ENCODE data around the gene ATP7B. TPM values are rescaled to one million over a fixed set of nuclear protein-coding genes. Genes with fewer than 3 reads are reported as not detected.

The ATP7B gene
- total RNA-seq, 1 experiment from 2014 or later: 11.6 TPM

- CTCF ChIA-PET: interaction anchor here (0.7 to 1.6 kb wide), 2 partner anchors 10 to 166 kb away, joined by 3 to 5 read pairs; no protein-coding TSS in a partner anchor
- H3K27ac Mint-ChIP-seq: no peak overlapping the region
- no peak for DNase-seq (ENCODE audit: low spot score)
- H3K9me3 Mint-ChIP-seq: no peaks in the 10 kb centered on the region
- H3K27me3 Mint-ChIP-seq (ENCODE audit: low read depth): no peaks in the 10 kb centered on the region
- H3K36me3 Mint-ChIP-seq: no peaks in the 10 kb centered on the region
- peaks cover 5% of the 10 kb centered on the region; the same call in 1 of the 2 replicates for H3K4me1 Mint-ChIP-seq
- TF ChIP-seq NFATC4 (CRISPR knock-in tag; IDR thresholded peaks at IDR 0.05) (no peak), AFF4 (CRISPR knock-in tag; IDR thresholded peaks at IDR 0.05; ENCODE audit: borderline replicate concordance) (no peak), RORB (CRISPR knock-in tag; IDR thresholded peaks at IDR 0.05) (no peak), NR2C2 (CRISPR knock-in tag; IDR thresholded peaks at IDR 0.05) (no peak), OVOL2 (CRISPR knock-in tag; IDR thresholded peaks at IDR 0.05; ENCODE audit: borderline replicate concordance) (no peak), ESRRA (CRISPR knock-in tag; IDR thresholded peaks at IDR 0.05; ENCODE audit: borderline replicate concordance) (no peak), ZNF416 (CRISPR knock-in tag; IDR thresholded peaks at IDR 0.05) (no peak), IRF2 (CRISPR knock-in tag; IDR thresholded peaks at IDR 0.05; ENCODE audit: borderline replicate concordance, low read depth) (no peak), ATF1 (CRISPR knock-in tag; IDR thresholded peaks at IDR 0.05) (no peak), STAT6 (CRISPR knock-in tag; conservative IDR thresholded peaks at IDR 0.05; ENCODE audit: low read depth) (no peak), JUN (CRISPR knock-in tag; IDR thresholded peaks at IDR 0.05) (no peak), ZNF219 (CRISPR knock-in tag; IDR thresholded peaks at IDR 0.05; ENCODE audit: borderline replicate concordance) (no peak)
- TF ChIP-seq, protein P1, sequence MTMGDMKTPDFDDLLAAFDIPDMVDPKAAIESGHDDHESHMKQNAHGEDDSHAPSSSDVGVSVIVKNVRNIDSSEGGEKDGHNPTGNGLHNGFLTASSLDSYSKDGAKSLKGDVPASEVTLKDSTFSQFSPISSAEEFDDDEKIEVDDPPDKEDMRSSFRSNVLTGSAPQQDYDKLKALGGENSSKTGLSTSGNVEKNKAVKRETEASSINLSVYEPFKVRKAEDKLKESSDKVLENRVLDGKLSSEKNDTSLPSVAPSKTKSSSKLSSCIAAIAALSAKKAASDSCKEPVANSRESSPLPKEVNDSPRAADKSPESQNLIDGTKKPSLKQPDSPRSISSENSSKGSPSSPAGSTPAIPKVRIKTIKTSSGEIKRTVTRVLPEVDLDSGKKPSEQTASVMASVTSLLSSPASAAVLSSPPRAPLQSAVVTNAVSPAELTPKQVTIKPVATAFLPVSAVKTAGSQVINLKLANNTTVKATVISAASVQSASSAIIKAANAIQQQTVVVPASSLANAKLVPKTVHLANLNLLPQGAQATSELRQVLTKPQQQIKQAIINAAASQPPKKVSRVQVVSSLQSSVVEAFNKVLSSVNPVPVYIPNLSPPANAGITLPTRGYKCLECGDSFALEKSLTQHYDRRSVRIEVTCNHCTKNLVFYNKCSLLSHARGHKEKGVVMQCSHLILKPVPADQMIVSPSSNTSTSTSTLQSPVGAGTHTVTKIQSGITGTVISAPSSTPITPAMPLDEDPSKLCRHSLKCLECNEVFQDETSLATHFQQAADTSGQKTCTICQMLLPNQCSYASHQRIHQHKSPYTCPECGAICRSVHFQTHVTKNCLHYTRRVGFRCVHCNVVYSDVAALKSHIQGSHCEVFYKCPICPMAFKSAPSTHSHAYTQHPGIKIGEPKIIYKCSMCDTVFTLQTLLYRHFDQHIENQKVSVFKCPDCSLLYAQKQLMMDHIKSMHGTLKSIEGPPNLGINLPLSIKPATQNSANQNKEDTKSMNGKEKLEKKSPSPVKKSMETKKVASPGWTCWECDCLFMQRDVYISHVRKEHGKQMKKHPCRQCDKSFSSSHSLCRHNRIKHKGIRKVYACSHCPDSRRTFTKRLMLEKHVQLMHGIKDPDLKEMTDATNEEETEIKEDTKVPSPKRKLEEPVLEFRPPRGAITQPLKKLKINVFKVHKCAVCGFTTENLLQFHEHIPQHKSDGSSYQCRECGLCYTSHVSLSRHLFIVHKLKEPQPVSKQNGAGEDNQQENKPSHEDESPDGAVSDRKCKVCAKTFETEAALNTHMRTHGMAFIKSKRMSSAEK (CRISPR knock-in tag; IDR thresholded peaks at IDR 0.05; ENCODE audit: borderline replicate concordance): no peak
- TF ChIP-seq, protein P2, sequence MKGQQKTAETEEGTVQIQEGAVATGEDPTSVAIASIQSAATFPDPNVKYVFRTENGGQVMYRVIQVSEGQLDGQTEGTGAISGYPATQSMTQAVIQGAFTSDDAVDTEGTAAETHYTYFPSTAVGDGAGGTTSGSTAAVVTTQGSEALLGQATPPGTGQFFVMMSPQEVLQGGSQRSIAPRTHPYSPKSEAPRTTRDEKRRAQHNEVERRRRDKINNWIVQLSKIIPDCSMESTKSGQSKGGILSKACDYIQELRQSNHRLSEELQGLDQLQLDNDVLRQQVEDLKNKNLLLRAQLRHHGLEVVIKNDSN (CRISPR knock-in tag; IDR thresholded peaks at IDR 0.05): no peak
- TF ChIP-seq, protein P3, sequence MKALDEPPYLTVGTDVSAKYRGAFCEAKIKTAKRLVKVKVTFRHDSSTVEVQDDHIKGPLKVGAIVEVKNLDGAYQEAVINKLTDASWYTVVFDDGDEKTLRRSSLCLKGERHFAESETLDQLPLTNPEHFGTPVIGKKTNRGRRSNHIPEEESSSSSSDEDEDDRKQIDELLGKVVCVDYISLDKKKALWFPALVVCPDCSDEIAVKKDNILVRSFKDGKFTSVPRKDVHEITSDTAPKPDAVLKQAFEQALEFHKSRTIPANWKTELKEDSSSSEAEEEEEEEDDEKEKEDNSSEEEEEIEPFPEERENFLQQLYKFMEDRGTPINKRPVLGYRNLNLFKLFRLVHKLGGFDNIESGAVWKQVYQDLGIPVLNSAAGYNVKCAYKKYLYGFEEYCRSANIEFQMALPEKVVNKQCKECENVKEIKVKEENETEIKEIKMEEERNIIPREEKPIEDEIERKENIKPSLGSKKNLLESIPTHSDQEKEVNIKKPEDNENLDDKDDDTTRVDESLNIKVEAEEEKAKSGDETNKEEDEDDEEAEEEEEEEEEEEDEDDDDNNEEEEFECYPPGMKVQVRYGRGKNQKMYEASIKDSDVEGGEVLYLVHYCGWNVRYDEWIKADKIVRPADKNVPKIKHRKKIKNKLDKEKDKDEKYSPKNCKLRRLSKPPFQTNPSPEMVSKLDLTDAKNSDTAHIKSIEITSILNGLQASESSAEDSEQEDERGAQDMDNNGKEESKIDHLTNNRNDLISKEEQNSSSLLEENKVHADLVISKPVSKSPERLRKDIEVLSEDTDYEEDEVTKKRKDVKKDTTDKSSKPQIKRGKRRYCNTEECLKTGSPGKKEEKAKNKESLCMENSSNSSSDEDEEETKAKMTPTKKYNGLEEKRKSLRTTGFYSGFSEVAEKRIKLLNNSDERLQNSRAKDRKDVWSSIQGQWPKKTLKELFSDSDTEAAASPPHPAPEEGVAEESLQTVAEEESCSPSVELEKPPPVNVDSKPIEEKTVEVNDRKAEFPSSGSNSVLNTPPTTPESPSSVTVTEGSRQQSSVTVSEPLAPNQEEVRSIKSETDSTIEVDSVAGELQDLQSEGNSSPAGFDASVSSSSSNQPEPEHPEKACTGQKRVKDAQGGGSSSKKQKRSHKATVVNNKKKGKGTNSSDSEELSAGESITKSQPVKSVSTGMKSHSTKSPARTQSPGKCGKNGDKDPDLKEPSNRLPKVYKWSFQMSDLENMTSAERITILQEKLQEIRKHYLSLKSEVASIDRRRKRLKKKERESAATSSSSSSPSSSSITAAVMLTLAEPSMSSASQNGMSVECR (CRISPR knock-in tag; IDR thresholded peaks at IDR 0.05; ENCODE audit: borderline replicate concordance): no peak
- TF ChIP-seq, protein P4, sequence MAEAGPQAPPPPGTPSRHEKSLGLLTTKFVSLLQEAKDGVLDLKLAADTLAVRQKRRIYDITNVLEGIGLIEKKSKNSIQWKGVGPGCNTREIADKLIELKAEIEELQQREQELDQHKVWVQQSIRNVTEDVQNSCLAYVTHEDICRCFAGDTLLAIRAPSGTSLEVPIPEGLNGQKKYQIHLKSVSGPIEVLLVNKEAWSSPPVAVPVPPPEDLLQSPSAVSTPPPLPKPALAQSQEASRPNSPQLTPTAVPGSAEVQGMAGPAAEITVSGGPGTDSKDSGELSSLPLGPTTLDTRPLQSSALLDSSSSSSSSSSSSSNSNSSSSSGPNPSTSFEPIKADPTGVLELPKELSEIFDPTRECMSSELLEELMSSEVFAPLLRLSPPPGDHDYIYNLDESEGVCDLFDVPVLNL (CRISPR knock-in tag; IDR thresholded peaks at IDR 0.05; ENCODE audit: borderline replicate concordance, low read depth): no peak
- no peak for ATAC-seq
- no peak overlapping the region for H3K4me3 Mint-ChIP-seq
- POLR2A ChIA-PET: no interaction called here
Observed at GRCh38 chr13:51961493-51962403, 49.5 kb downstream of the ATP7B start.
